Measurements from ENCODE around the gene ACADS.
A peak's percentile ranks its signal among the peaks of the same experiment; 100 is the strongest.

ACADS gene

GRCh38 chr12:120700886-120701285 lies 24.7 kb upstream of the ACADS start:
- no peak for DNase-seq (ENCODE audit: low read depth)

- no peak for DNase-seq (ENCODE audit: low read depth)
Measured at GRCh38 chr12:120702637-120703036, 23.0 kb upstream of the ACADS start.

GRCh38 chr12:120703311-120703942 lies 22.2 kb upstream of the ACADS start:
- DNase-seq (ENCODE audit: low read depth): no peak

- no peak for DNase-seq (ENCODE audit: low read depth)
Measured at GRCh38 chr12:120705618-120706017, 20.0 kb upstream of the ACADS start.

- DNase-seq (ENCODE audit: low read depth): no peak
Measured at GRCh38 chr12:120706029-120706428, 19.6 kb upstream of the ACADS start.

GRCh38 chr12:120708651-120709050 lies 17.0 kb upstream of the ACADS start:
- DNase-seq (ENCODE audit: low read depth): no peak

- DNase-seq (ENCODE audit: low read depth): no peak
Measured at GRCh38 chr12:120710031-120710804, 15.4 kb upstream of the ACADS start, which contains the start of gene UNC119B. TSS of gene UNC119B (plus strand) at chr12:120710458. CDS start at chr12:120710475, 17 bp downstream.

- DNase-seq (ENCODE audit: low read depth): no peak
Measured at GRCh38 chr12:120710805-120711296, 14.8 kb upstream of the ACADS start.

- DNase-seq (ENCODE audit: low read depth): no peak
Measured at GRCh38 chr12:120711411-120711810, 14.2 kb upstream of the ACADS start.

GRCh38 chr12:120712610-120713009 lies 13.0 kb upstream of the ACADS start:
- DNase-seq (ENCODE audit: low read depth): no peak

GRCh38 chr12:120713861-120714482 lies 11.7 kb upstream of the ACADS start:
- peak; percentile 72 for DNase-seq (ENCODE audit: low read depth)

- DNase-seq (ENCODE audit: low read depth): no peak
Measured at GRCh38 chr12:120718055-120718454, 7.6 kb upstream of the ACADS start.

- no peak for DNase-seq (ENCODE audit: low read depth)
Measured at GRCh38 chr12:120719072-120719471, 6.6 kb upstream of the ACADS start.

GRCh38 chr12:120719496-120720233 lies 6.0 kb upstream of the ACADS start:
- peak; percentile 34 for DNase-seq (ENCODE audit: low read depth)

- peak; percentile 47 for DNase-seq (ENCODE audit: low read depth)
Measured at GRCh38 chr12:120720234-120720986, 5.2 kb upstream of the ACADS start.

GRCh38 chr12:120720987-120721801 lies 4.4 kb upstream of the ACADS start:
- DNase-seq (ENCODE audit: low read depth): no peak

GRCh38 chr12:120721866-120722265 lies 3.8 kb upstream of the ACADS start:
- peak; percentile 82 for DNase-seq (ENCODE audit: low read depth)

GRCh38 chr12:120722784-120723183 lies 2.8 kb upstream of the ACADS start:
- no peak for DNase-seq (ENCODE audit: low read depth)

- DNase-seq (ENCODE audit: low read depth): no peak
Measured at GRCh38 chr12:120724720-120725119, 906 bp upstream of the ACADS start.

GRCh38 chr12:120725151-120725658 lies 421 bp upstream of the ACADS start:
- DNase-seq (ENCODE audit: low read depth): no peak

- DNase-seq (ENCODE audit: low read depth): no peak
Measured at GRCh38 chr12:120726510-120726793, 826 bp downstream of the ACADS start.

All from CMK (cell line).